Middle frontal gyrus (tissue), 1 donor: ENCODE results near the gene EMX2.

Source experiments
- DNase-seq: peaks from one replicate; pipeline ENCODE4 v3.0.0-alpha.2; 2015; ENCODE audit warnings: low spot score; ENCODE audit errors: extremely low spot score

The EMX2 gene

GRCh38 chr10:117532003-117532385 lies 10.6 kb upstream of the EMX2 start:
- DNase-seq = no peak

- no peak for DNase-seq
Observed at GRCh38 chr10:117532451-117533107, 10.0 kb upstream of the EMX2 start.

DNA sequence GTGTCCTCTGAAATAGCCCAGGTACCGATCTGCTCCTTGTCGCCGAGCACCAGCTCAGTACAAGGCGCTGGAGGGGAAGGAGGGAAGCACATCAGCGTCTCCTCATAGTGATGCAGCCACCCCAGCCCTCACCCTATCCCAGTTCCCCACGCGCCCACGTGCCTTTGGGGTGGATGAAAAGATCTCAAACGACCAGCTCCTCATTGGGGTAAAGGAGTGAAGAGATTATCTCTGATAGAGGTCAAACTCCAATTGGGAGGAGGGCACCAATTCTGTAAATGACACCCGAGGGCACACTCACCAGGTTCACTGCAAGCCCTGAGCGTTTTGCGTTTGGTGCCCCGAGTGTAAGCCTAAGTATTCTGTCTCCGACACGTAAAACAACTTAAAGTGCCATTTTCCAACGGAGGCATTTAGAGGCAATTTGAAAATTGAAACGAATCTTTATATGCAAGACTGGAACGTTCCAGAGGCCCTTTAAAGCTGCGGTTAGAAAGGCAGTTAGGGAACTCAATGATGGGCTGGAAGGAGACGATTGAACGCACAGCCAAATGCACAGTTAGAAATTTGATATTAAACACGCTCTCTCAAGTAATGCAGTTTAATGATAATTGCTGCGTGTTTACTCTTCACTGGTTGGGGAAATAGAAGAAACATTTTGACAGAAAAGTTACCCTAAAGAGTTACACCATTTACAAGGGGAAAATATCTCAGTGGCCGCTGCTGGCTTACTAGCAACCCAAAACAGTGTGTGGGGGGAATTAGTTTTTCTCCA lies 8.9 kb upstream of the EMX2 start:
- no peak for DNase-seq

DNA sequence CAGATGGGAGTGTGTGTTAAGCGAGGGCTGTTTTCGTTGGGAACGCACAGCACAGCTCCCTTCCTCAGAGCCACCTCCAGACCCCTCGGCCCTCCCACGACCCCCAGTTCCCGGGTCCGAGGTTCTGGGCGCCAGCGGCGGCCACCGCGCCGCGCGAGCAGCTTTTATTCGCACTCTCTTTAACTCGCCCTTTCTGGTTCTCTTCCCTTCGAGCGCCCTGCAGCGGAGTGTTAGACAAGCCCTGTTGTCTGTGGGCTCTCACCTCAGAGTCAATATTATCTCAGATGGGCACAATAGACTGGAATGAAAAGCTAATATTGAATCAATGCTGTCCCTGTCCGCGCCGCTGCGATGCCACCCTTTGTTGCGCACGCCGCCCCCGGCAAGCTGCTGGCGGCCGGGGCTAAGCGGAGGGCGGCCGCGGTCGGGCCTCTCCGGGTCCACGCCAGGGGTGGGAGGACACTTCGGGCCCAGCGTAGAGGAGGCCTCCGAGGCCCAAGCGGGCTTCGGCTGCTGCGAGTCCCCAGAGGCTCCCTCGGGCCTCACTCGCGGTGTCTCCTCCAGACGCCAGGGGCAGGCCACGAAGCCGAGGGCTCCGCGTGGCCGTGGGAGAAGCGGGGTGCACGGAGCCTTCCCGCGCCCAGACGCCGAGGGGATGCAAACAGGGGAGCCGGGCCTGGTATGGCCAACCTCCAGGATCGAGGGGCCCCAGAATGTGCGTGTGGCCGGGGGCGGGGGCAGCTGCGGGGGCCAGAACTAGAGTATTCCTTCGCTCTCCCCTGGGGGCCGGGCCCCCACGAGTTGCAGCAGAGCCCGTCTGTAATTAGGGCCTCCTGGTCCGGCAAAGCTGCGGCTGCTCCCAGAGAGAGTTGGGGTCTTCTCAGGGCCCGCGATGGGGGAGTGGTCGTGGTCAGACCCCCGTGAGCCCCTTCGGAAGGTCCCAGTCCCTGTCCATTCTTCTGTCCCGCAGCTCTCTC lies 7.9 kb upstream of the EMX2 start:
- no peak for DNase-seq

GRCh38 chr10:117535298-117536071 lies 7.1 kb upstream of the EMX2 start:
- no peak for DNase-seq

- no peak for DNase-seq
Observed at GRCh38 chr10:117536072-117536865, 6.3 kb upstream of the EMX2 start.

DNA sequence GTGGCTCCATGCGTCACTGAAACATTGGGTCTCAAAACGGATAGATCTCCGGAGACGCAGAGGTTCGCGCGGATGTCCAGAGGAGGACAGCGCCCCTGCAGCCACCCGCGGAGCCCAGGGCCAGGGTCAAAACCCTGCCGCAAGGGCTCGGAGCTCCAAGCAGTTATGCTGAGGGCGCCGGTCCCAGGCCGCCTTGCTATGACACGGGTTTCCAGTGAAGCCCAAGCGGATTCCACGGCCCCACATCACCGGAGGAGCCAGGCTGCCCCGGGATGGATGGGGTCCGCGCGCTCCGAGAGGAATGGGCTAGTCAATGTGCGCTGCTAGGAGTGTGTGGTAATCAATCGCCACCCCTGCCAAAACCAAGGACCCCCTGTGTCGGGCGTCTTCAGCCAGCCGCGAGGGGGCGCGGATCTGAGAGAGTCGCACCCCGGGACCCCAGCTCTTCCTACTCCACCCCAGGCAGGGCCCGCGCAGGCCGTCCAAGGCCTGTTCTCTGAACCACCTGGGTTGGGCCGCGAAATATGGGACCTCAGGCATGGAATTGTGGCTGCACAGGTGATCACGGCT lies 5.6 kb upstream of the EMX2 start:
- DNase-seq = no peak

DNA sequence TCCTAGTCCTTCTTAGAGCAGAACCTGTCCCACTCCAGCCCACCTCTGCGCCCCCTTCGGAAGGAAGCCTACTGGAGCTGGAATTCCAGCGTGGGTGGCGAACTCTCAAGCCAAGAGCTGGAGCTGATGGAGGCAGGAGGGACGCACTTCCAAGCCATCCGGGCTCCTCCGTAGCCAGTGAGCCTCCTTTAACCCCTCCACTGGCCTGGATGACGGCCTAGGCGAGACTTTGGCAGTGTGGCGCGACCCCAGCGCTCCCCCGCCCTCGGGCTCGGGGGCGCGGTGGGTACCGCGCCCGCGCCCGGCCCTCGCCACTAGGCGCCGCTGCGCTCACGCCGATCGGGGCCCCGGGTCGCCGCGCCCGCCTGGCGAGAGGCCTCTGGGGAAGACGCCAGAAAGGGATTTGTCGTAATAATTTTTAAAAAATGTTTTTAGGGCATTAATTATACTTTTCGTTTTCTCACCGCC lies 5.1 kb upstream of the EMX2 start:
- no peak for DNase-seq

GRCh38 chr10:117537904-117538524 lies 4.5 kb upstream of the EMX2 start:
- no peak for DNase-seq

DNA sequence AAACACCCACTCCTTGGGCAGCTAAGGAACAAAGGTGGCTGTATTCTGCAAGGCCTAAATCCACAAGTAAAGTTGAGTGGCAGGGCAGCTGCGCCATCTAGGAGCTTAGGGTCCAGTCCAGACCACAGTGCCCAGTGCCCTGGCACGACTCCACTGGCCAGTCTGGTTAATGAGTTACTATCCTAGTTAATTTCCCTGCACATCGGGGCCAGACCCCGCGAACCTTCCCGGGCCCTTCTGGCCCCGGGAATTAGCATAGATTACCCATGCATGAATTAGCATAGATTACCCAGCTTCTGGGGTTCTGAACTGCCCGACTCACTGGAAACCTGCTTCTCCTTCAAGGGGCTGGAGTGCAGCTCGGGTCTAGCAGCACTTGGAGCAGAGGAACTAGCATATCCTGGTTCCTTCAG lies 3.2 kb upstream of the EMX2 start:
- DNase-seq = no peak

- DNase-seq = no peak
Observed at GRCh38 chr10:117539903-117540639, 2.5 kb upstream of the EMX2 start.

DNA sequence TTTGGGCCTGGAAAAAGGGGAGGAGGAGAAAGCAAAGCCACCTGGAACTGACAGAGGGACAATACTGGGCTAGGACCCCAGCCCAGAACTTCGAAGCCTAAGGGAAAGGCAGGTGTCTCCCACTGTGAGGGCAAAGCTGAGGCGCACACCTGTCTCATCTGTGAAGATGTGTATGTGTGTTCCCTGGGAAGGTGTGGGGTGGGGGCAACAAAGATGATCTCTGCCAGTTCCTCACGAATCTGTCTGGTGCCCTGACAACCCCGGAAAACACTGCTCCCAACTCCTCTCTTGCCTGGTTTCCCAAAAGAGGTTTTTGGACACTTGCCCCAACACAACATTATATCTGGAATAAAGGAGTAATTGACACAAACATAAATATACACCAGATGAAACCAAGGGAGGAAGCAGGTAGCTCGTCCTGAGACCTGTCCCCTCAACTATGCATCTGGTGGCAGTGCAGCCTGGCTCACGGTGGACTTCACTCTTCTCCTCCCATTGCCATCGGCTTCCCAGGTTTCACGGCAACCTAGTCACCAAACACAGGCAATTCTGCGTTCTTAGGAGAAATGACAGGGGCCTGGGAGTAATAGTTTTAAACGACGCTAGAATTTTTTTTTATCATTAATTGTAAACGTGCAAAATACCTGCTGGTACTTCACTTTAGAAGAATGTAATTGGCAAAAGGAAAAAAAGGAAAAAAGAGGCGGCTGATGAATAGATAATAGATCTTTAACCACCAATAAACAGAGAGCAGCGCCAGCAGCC lies 1.7 kb upstream of the EMX2 start:
- DNase-seq = no peak

- DNase-seq = no peak
Observed at GRCh38 chr10:117541405-117541908, 1.1 kb upstream of the EMX2 start.

DNA sequence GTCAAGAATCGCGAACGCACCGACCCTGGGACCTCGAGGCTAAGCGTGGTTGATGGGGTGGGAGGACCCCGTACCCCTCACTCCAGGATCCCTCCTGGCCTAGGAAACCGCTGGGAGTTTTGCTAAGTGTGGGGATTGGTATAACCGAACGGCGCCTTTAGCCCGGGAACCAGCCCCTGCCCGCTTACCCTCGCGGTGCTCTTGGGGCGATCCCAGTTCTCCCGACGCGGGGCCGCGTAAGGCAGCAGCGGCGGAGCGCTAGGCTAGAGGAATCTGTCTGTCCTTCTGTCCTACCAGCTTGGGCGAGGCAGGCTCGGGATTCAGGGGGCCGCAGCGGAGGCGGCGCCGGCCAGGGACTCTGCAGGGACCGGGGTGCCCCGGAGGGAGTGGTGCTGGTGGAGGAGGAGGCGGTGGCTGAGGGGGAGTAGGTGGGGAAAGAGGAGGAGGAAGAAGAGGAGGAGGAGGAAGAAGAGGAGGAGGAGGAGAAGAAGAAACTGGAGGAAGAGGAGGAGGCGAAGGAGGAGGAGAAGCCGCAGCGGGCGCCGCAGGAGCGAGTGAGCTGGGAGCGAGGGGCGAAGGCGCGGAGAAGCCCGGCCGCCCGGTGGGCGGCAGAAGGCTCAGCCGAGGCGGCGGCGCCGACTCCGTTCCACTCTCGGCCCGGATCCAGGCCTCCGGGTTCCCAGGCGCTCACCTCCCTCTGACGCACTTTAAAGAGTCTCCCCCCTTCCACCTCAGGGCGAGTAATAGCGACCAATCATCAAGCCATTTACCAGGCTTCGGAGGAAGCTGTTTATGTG lies 439 bp upstream of the EMX2 start:
- no peak for DNase-seq

- no peak for DNase-seq
Observed at GRCh38 chr10:117543225-117544003, 868 bp downstream of the EMX2 start.
